ENCODE data around the gene SLC25A53. TPM values are rescaled to one million over a fixed set of nuclear protein-coding genes. Genes with fewer than 3 reads are reported as not detected.

SLC25A53 gene
- total RNA-seq, 1 experiment from 2014 or later, result 6.6 TPM

- no peak overlapping the region for H3K4me3 ChIP-seq (ENCODE audit: low read length)
- H4K20me1 ChIP-seq (ENCODE audit: low read length), result no peaks in the 10 kb centered on the region
- DNase-seq (no peak), ATAC-seq (no peak)
- BruUV-seq (replicated peaks), result no TSS peak
- H2AFZ ChIP-seq (ENCODE audit: low read length), result no peak overlapping the region
- no peaks in the 10 kb centered on the region for H3K36me3 ChIP-seq (ENCODE audit: low read depth, low read length)
- H3K4me2 ChIP-seq (ENCODE audit: low read length), result no peak overlapping the region
- no peaks in the 10 kb centered on the region for H3K4me1 ChIP-seq (ENCODE audit: insufficient read depth, low read length)
- H3K79me2 ChIP-seq (ENCODE audit: low read length), result no peaks in the 10 kb centered on the region
- intact Hi-C loops (cut with micrococcal nuclease), result loop anchor here (1.0 kb wide), 2 partner anchors 14 to 37 kb away; no protein-coding TSS in a partner anchor
- H3K27ac ChIP-seq (ENCODE audit: low read length), result no peak overlapping the region
- H3K9me2 ChIP-seq (replicated peaks; ENCODE audit: low read length), result no peaks in the 10 kb centered on the region
- no peaks in the 10 kb centered on the region for H3F3A ChIP-seq (ENCODE audit: low read length, unreplicated experiment)
- POLR2A ChIA-PET (ENCODE audit: unreplicated experiment), result no interaction called here
- no peaks in the 10 kb centered on the region for H3K9me3 ChIP-seq (ENCODE audit: low read length)
- CTCF ChIA-PET, result interaction anchor here (0.7 kb wide), 1 partner anchor 14 kb away, joined by 3 read pairs; no protein-coding TSS in a partner anchor
- no peak for TF ChIP-seq EZH2 (IDR thresholded peaks at IDR 0.05; ENCODE audit: low read length, unreplicated experiment)
- TF ChIP-seq CTCF (conservative IDR thresholded peaks at IDR 0.05; ENCODE audit: low read depth, low read length), result no peak
- H3K9ac ChIP-seq (ENCODE audit: low read length), result no peak overlapping the region
- peaks cover 32% of the 10 kb centered on the region for H3K27me3 ChIP-seq (ENCODE audit: low read length)
Measured at GRCh38 chrX:104098919-104099318, 57.9 kb downstream of the SLC25A53 start.

- Histone ChIP-seq H3K9me3 (ENCODE audit: low read length) (no peaks in the 10 kb centered on the region), H3K27ac (ENCODE audit: low read length) (no peak overlapping the region), H3K27me3 (ENCODE audit: low read length) (peaks cover 32% of the 10 kb centered on the region), H3F3A (ENCODE audit: low read length, unreplicated experiment) (no peaks in the 10 kb centered on the region), H4K20me1 (ENCODE audit: low read length) (no peaks in the 10 kb centered on the region), H2AFZ (ENCODE audit: low read length) (no peak overlapping the region), H3K4me3 (ENCODE audit: low read length) (no peak overlapping the region), H3K9ac (ENCODE audit: low read length) (no peak overlapping the region), H3K79me2 (ENCODE audit: low read length) (no peaks in the 10 kb centered on the region), H3K4me1 (ENCODE audit: insufficient read depth, low read length) (no peaks in the 10 kb centered on the region), H3K9me2 (replicated peaks; ENCODE audit: low read length) (no peaks in the 10 kb centered on the region), H3K36me3 (ENCODE audit: low read depth, low read length) (no peaks in the 10 kb centered on the region), H3K4me2 (ENCODE audit: low read length) (no peak overlapping the region)
- TF ChIP-seq CTCF (conservative IDR thresholded peaks at IDR 0.05; ENCODE audit: low read depth, low read length) (peak; percentile 68), EZH2phosphoT487 (IDR thresholded peaks at IDR 0.05; ENCODE audit: borderline replicate concordance, low read length) (no peak)
- CTCF ChIA-PET, result interaction anchor here (0.7 kb wide), 1 partner anchor 15 kb away, joined by 3 read pairs; no protein-coding TSS in a partner anchor
- POLR2A ChIA-PET (ENCODE audit: unreplicated experiment), result no interaction called here
- peak; percentile 66 for DNase-seq
- intact Hi-C loops (cut with micrococcal nuclease), result loop anchor here (1.0 kb wide), 2 partner anchors 15 to 38 kb away; no protein-coding TSS in a partner anchor
- peak; percentile 73 for ATAC-seq
- no TSS peak for BruUV-seq (replicated peaks)
Measured at GRCh38 chrX:104098151-104098808, 58.5 kb downstream of the SLC25A53 start.

GRCh38 chrX:104085919-104086318 is 70.9 kb downstream of the SLC25A53 start:
- peaks cover 16% of the 10 kb centered on the region for H3K27me3 ChIP-seq (ENCODE audit: low read length)
- H3K27ac ChIP-seq (ENCODE audit: low read length), result no peak overlapping the region
- intact Hi-C loops (cut with micrococcal nuclease), result no loop called here
- H3K9me2 ChIP-seq (replicated peaks; ENCODE audit: low read length), result no peaks in the 10 kb centered on the region
- no peak for ATAC-seq
- BruUV-seq (replicated peaks), result no TSS peak
- H4K20me1 ChIP-seq (ENCODE audit: low read length), result no peaks in the 10 kb centered on the region
- no peaks in the 10 kb centered on the region for H3F3A ChIP-seq (ENCODE audit: low read length, unreplicated experiment)
- H3K9ac ChIP-seq (ENCODE audit: low read length), result no peak overlapping the region
- H3K4me1 ChIP-seq (ENCODE audit: insufficient read depth, low read length), result no peaks in the 10 kb centered on the region
- no peaks in the 10 kb centered on the region for H3K36me3 ChIP-seq (ENCODE audit: low read depth, low read length)
- no peak overlapping the region for H3K4me2 ChIP-seq (ENCODE audit: low read length)
- DNase-seq, result no peak
- H2AFZ ChIP-seq (ENCODE audit: low read length), result no peak overlapping the region
- TF ChIP-seq CTCF (conservative IDR thresholded peaks at IDR 0.05; ENCODE audit: low read depth, low read length), result no peak
- TF ChIP-seq EZH2phosphoT487 (IDR thresholded peaks at IDR 0.05; ENCODE audit: borderline replicate concordance, low read length), result no peak
- ChIA-PET POLR2A (ENCODE audit: unreplicated experiment) (no interaction called here), CTCF (no interaction called here)
- H3K9me3 ChIP-seq (ENCODE audit: low read length), result no peaks in the 10 kb centered on the region
- H3K4me3 ChIP-seq (ENCODE audit: low read length), result no peak overlapping the region
- H3K79me2 ChIP-seq (ENCODE audit: low read length), result no peaks in the 10 kb centered on the region
